Measurements from ENCODE around the gene GMEB2. TPM values are rescaled to one million over a fixed set of nuclear protein-coding genes. Genes with fewer than 3 reads are reported as not detected.

The GMEB2 gene
- total and polyA plus RNA-seq, 11 donors, result 4.3 to 10.0 (median 6.1) TPM

- H3K36me3 ChIP-seq, result peaks cover 0 to 37% (median 35%) of the 10 kb centered on the region in 9 donors
- no peak for TF ChIP-seq POLR2A (IDR thresholded peaks at IDR 0.05)
- TF ChIP-seq CTCF (IDR thresholded peaks at IDR 0.05), result no peak
- no peak for DNase-seq
- no peaks in the 10 kb centered on the region for H3K9me3 ChIP-seq
- WGBS, 4 donors, result 72 to 78% (median 78%) methylated on average over 23 of the region's 23 CpGs
- ATAC-seq, result no peak
- H3K27me3 ChIP-seq, result peaks cover 0 to 9% (median 0%) of the 10 kb centered on the region in 9 donors
- intact Hi-C loops (cut with DNase I), result no loop called here
- H3K4me1 ChIP-seq, result peaks cover 0 to 21% (median 8%) of the 10 kb centered on the region in 12 donors
- H3K27ac ChIP-seq, result no peak overlapping the region
- H3K4me3 ChIP-seq, result no peak overlapping the region
Measured at GRCh38 chr20:63556873-63557478, 69.9 kb downstream of the GMEB2 start.

GRCh38 chr20:63555661-63556381, 71.1 kb downstream of the GMEB2 start:
- intact Hi-C loops (cut with DNase I), result no loop called here
- Histone ChIP-seq H3K27me3 (peaks cover 0 to 9% (median 0%) of the 10 kb centered on the region in 9 donors), H3K9me3 (no peaks in the 10 kb centered on the region), H3K27ac (no peak overlapping the region), H3K4me3 (no peak overlapping the region), H3K36me3 (peaks cover 0 to 25% (median 24%) of the 10 kb centered on the region in 9 donors), H3K4me1 (peaks cover 0 to 21% (median 8%) of the 10 kb centered on the region in 12 donors)
- no peak for DNase-seq
- no peak for TF ChIP-seq POLR2A (IDR thresholded peaks at IDR 0.05)
- no peak for TF ChIP-seq CTCF (IDR thresholded peaks at IDR 0.05)
- WGBS, 4 donors, result 94 to 95% (median 94%) methylated on average over 32 to 45 of the region's 45 CpGs
- ATAC-seq, result no peak

GRCh38 chr20:63554361-63555278, 72.3 kb downstream of the GMEB2 start:
- intact Hi-C loops (cut with DNase I), result no loop called here
- Histone ChIP-seq H3K9me3 (no peaks in the 10 kb centered on the region), H3K27ac (peak overlapping the region in 1 of 12 donors; percentile 57), H3K4me1 (peaks cover 0 to 21% (median 8%) of the 10 kb centered on the region in 12 donors), H3K27me3 (peaks cover 0 to 9% (median 0%) of the 10 kb centered on the region in 9 donors), H3K36me3 (peaks cover 0 to 14% (median 12%) of the 10 kb centered on the region in 9 donors), H3K4me3 (peak overlapping the region in 9 of 12 donors; percentile 55 to 68 (median 61))
- TF ChIP-seq CTCF (IDR thresholded peaks at IDR 0.05) (no peak), POLR2A (IDR thresholded peaks at IDR 0.05) (no peak)
- 68 to 74% (median 71%) methylated on average over 19 to 38 of the region's 38 CpGs for WGBS, 4 donors
- ATAC-seq (no peak), DNase-seq (no peak)
